H9 (cell line): ENCODE measurements around the gene AMER2. TPM values are rescaled to one million over a fixed set of nuclear protein-coding genes. Genes with fewer than 3 reads are reported as not detected.

Source experiments
- DNase-seq: peaks from one replicate; pipeline ENCODE4 v3.0.0-alpha.2; 2017
- H2AFZ ChIP-seq: one replicate; pipeline ENCODE4 v1.6.1; 2013; ENCODE audit warnings: mild to moderate bottlenecking, low read length, control low read depth, moderate library complexity
- H2AK5ac ChIP-seq: 2 replicates; pipeline ENCODE4 v1.6.1; 2013; ENCODE audit warnings: low read length, control low read depth, mixed read lengths; ENCODE audit not compliant: insufficient read length
- H2BK120ac ChIP-seq: one replicate; pipeline ENCODE4 v1.6.1; 2013; ENCODE audit warnings: low read depth, mild to moderate bottlenecking, low read length, control low read depth, inconsistent platforms; ENCODE audit not compliant: poor library complexity, severe bottlenecking
- H2BK12ac ChIP-seq: 2 replicates; pipeline ENCODE4 v1.6.1; 2013; ENCODE audit warnings: low read length, control low read depth, mixed read lengths, low read depth; ENCODE audit not compliant: insufficient read length
- H2BK15ac ChIP-seq: 2 replicates; pipeline ENCODE4 v1.6.1; 2013; ENCODE audit warnings: low read depth, low read length, control low read depth
- H2BK20ac ChIP-seq: one replicate; pipeline ENCODE4 v1.6.1; 2013; ENCODE audit warnings: low read depth, mild to moderate bottlenecking, low read length, control low read depth, inconsistent platforms; ENCODE audit not compliant: poor library complexity, severe bottlenecking
- H2BK5ac ChIP-seq: 2 replicates; pipeline ENCODE4 v1.6.1; 2013; ENCODE audit warnings: low read length, control low read depth, mixed read lengths; ENCODE audit not compliant: insufficient read length
- H3K14ac ChIP-seq: 2 replicates; pipeline ENCODE4 v1.6.1; 2013; ENCODE audit warnings: low read length, control low read depth; ENCODE audit not compliant: insufficient read depth
- H3K18ac ChIP-seq: 2 replicates; pipeline ENCODE4 v1.6.1; 2013; ENCODE audit warnings: low read depth, mild to moderate bottlenecking, mixed read lengths, low read length, control low read depth; ENCODE audit not compliant: insufficient read length
- H3K23ac ChIP-seq: 2 replicates; pipeline ENCODE4 v1.6.1; 2013; ENCODE audit warnings: low read length, control low read depth, mixed read lengths, low read depth; ENCODE audit not compliant: insufficient read length
- H3K23me2 ChIP-seq: 2 replicates; pipeline ENCODE4 v1.6.1; 2013; ENCODE audit warnings: low read depth, mild to moderate bottlenecking, mixed read lengths, low read length, control low read depth; ENCODE audit not compliant: insufficient read length, poor library complexity, severe bottlenecking
- H3K27ac ChIP-seq: 2 replicates; pipeline ENCODE4 v1.5.1; 2013; ENCODE audit warnings: low read length, control low read depth, mixed read lengths, low read depth; ENCODE audit not compliant: insufficient read length
- H3K27me3 ChIP-seq: 2 replicates; pipeline ENCODE4 v1.6.1; 2013; ENCODE audit warnings: low read length, control low read depth, inconsistent platforms; ENCODE audit not compliant: insufficient read depth
- H3K4ac ChIP-seq: 2 replicates; pipeline ENCODE4 v1.6.1; 2013; ENCODE audit warnings: low read depth, mild to moderate bottlenecking, control low read depth, inconsistent platforms, low read length, moderate library complexity
- H3K4me1 ChIP-seq: 2 replicates; pipeline ENCODE4 v1.6.1; 2013; ENCODE audit warnings: low read length, control low read depth, inconsistent platforms; ENCODE audit not compliant: insufficient read depth
- H3K4me2 ChIP-seq: 2 replicates; pipeline ENCODE4 v1.6.1; 2013; ENCODE audit warnings: low read length, control low read depth, mixed read lengths; ENCODE audit not compliant: insufficient read length, insufficient read depth
- H3K56ac ChIP-seq: 2 replicates; pipeline ENCODE4 v1.6.1; 2013; ENCODE audit warnings: low read depth, mild to moderate bottlenecking, mixed read lengths, low read length, control low read depth; ENCODE audit not compliant: insufficient read length
- H3K79me1 ChIP-seq: 2 replicates; pipeline ENCODE4 v1.6.1; 2013; ENCODE audit warnings: low read depth, mild to moderate bottlenecking, moderate library complexity, low read length, control low read depth, inconsistent platforms; ENCODE audit not compliant: insufficient read depth, poor library complexity, severe bottlenecking
- H3K79me2 ChIP-seq: 2 replicates; pipeline ENCODE4 v1.6.1; 2013; ENCODE audit warnings: low read length, control low read depth, inconsistent platforms; ENCODE audit not compliant: insufficient read depth
- H3K9ac ChIP-seq: 2 replicates; pipeline ENCODE4 v1.6.1; 2013; ENCODE audit warnings: low read length, control low read depth, mixed read lengths; ENCODE audit not compliant: insufficient read length; ENCODE audit errors: extremely low read depth
- H3K9me3 ChIP-seq: one replicate; pipeline ENCODE4 v1.6.1; 2013; ENCODE audit warnings: low read depth, low read length, inconsistent platforms; ENCODE audit not compliant: control insufficient read depth
- H3T11ph ChIP-seq: one replicate; pipeline ENCODE4 v1.6.1; 2013; ENCODE audit warnings: mild to moderate bottlenecking, low read length, control low read depth, inconsistent platforms
- H4K20me1 ChIP-seq: one replicate; pipeline ENCODE4 v1.6.1; 2013; ENCODE audit not compliant: control insufficient read depth, insufficient read length, insufficient read depth
- H4K5ac ChIP-seq: 2 replicates; pipeline ENCODE4 v1.6.1; 2013; ENCODE audit warnings: low read depth, mild to moderate bottlenecking, mixed read lengths, low read length, control low read depth; ENCODE audit not compliant: insufficient read length
- H4K8ac ChIP-seq: replicated peaks from 2 replicates; pipeline ENCODE4 v1.6.1; 2013; ENCODE audit warnings: low read length, control low read depth, mixed read lengths, low read depth; ENCODE audit not compliant: insufficient read length
- H4K91ac ChIP-seq: 2 replicates; pipeline ENCODE4 v1.6.1; 2013; ENCODE audit warnings: low read depth, mild to moderate bottlenecking, moderate library complexity, mixed read lengths, low read length, control low read depth; ENCODE audit not compliant: insufficient read length
- H3K27ac Mint-ChIP-seq, 3 experiments: 2 replicates in 2 of 3; 3 replicates in 1 of 3; pipeline ENCODE4 v1.8.0; 2020 to 2021; ENCODE audit warnings: mixed read lengths in 3 of 3, mild to moderate bottlenecking in 1 of 3, moderate library complexity in 1 of 3
- H3K27me3 Mint-ChIP-seq: 2 replicates; pipeline ENCODE4 v1.8.0; 2021; ENCODE audit warnings: low read depth, mild to moderate bottlenecking, moderate library complexity, mixed read lengths
- H3K36me3 Mint-ChIP-seq, 3 experiments: 2 replicates in 2 of 3; 3 replicates in 1 of 3; pipeline ENCODE4 v1.8.0; 2020 to 2021; ENCODE audit warnings: low read depth in 3 of 3, mixed read lengths in 3 of 3; ENCODE audit not compliant: insufficient read depth in 1 of 3
- H3K4me1 Mint-ChIP-seq, 2 experiments: 2 replicates each; pipeline ENCODE4 v1.8.0; 2020; ENCODE audit warnings: mixed read lengths in 2 of 2
- H3K4me3 Mint-ChIP-seq, 2 experiments: 2 replicates in 1 of 2; 3 replicates in 1 of 2; pipeline ENCODE4 v1.8.0; 2020 to 2021; ENCODE audit warnings: mild to moderate bottlenecking in 2 of 2, mixed read lengths in 2 of 2, moderate library complexity in 1 of 2
- H3K9me3 Mint-ChIP-seq, 2 experiments: 2 replicates in 1 of 2; 3 replicates in 1 of 2; pipeline ENCODE4 v1.8.0; 2020; ENCODE audit warnings: mild to moderate bottlenecking in 2 of 2, mixed read lengths in 2 of 2, moderate library complexity in 1 of 2
- CTCF ChIP-seq: fragments of 200-600 bp; sonication (generic); conservative IDR thresholded peaks from 3 replicates; pipeline ENCODE4 v1.8.0; 2021; ENCODE audit warnings: antibody characterized with exemption, mild to moderate bottlenecking
- WGBS: extraction: QIAGEN DNeasy Blood & Tissue Kit; methylation state at CpG from one replicate; pipeline ENCODE4 v1.1.7; 2013; ENCODE audit warnings: missing lambda C conversion rate, low lambda C conversion rate, mixed read lengths; ENCODE audit not compliant: insufficient read length; ENCODE audit errors: extremely low coverage; 5-methylcytosine and 5-hydroxymethylcytosine counted together
- total RNA-seq: library from RNA; stranded (reverse); gene quantifications from 2 replicates; pipeline ENCODE4 v1.2.1, GENCODE V29; 2021

AMER2 gene
- total RNA-seq, 1 experiment from 2014 or later, result 0.02 TPM

DNA sequence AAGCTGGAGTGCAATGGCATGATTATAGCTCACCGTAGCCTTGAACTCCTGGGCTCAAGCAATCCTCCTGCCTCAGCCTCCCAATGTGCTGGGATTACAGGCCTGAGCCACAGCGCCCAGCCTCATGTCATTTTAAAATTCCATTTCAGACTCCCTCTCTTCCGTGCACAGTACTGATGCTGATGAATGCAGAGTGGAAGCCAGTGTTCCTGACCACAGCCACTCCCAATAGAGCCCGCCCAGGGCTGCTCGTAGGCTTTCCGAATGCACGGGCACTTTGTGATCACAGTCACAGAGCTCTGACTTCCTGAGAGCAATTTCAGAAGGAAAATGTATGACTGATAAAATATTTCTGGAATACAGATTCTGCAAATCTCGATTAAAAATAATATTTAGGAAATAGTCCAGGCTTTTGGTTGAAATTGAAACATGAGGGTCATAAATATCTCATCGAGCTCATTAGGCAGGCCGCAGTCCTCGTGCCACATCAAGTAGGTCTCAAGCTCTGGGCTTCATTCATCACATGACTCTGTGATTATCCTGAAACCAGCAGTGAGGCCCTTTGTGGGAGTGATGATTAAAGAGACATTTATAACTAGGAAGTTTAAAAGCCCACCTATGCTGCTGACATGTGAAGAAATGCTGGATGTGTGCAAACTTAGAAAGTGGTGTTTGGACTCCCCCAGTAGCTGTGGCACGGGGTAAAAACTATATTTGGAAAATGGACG lies 38.9 kb upstream of the AMER2 start:
- H3K27me3 ChIP-seq, result no peaks in the 10 kb centered on the region; the same call in 1 of the 2 replicates
- H3T11ph ChIP-seq, result no peak overlapping the region
- Mint-ChIP-seq H3K36me3 (no peaks in the 10 kb centered on the region), H3K4me3 (no peak overlapping the region), H3K27me3 (peaks cover 2% of the 10 kb centered on the region; the same call in 1 of the 2 replicates), H3K4me1 (peaks cover 3 to 4% of the 10 kb centered on the region in 2 experiments), H3K27ac (no peak overlapping the region), H3K9me3 (no peaks in the 10 kb centered on the region; a peak in 1 of 5 replicates)
- H4K20me1 ChIP-seq, result no peaks in the 10 kb centered on the region
- no peak overlapping the region for H3K4me2 ChIP-seq
- H3K79me1 ChIP-seq, result no peaks in the 10 kb centered on the region
- H2BK15ac ChIP-seq, result no peak overlapping the region
- no peak overlapping the region for H4K5ac ChIP-seq
- H2AFZ ChIP-seq, result no peak overlapping the region
- H2BK120ac ChIP-seq, result no peak overlapping the region
- H3K23ac ChIP-seq, result no peak overlapping the region
- WGBS, result no CpG with 5 or more reads among the region's 13 CpGs
- H3K14ac ChIP-seq, result no peak overlapping the region
- no peak overlapping the region for H2BK12ac ChIP-seq
- no peak overlapping the region for H2AK5ac ChIP-seq
- no peak for DNase-seq
- H3K79me2 ChIP-seq, result no peaks in the 10 kb centered on the region
- H3K56ac ChIP-seq, result no peak overlapping the region
- no peaks in the 10 kb centered on the region for H3K9me3 ChIP-seq
- H2BK5ac ChIP-seq, result no peak overlapping the region
- no peak overlapping the region for H3K18ac ChIP-seq
- TF ChIP-seq CTCF, result no peak
- H3K4me1 ChIP-seq, result no peaks in the 10 kb centered on the region; the same call in 1 of the 2 replicates
- H2BK20ac ChIP-seq, result no peak overlapping the region
- H3K9ac ChIP-seq, result no peak overlapping the region
- no peak overlapping the region for H4K8ac ChIP-seq
- no peaks in the 10 kb centered on the region for H3K23me2 ChIP-seq
- no peak overlapping the region for H3K4ac ChIP-seq
- no peak overlapping the region for H3K27ac ChIP-seq
- no peak overlapping the region for H4K91ac ChIP-seq
